GM12878 (cell line): ENCODE results near the gene NR1I3. TPM values are rescaled to one million over a fixed set of nuclear protein-coding genes. Genes with fewer than 3 reads are reported as not detected.

Source experiments
- ATAC-seq: fragments of 200-7000 bp; cut with Tn5 transposase; 3 replicates; pipeline ENCODE4 v1.9.1; 2020; ENCODE audit warnings: mild to moderate bottlenecking, moderate library complexity
- BruUV-seq: library from RNA; stranded (reverse); fragments of 400-500 nt; replicated peaks from 2 replicates; lab custom pipeline; 2021; lab: Mats Ljungman, UMichigan
- CTCF ChIA-PET: fragments of 300-600 bp; sonication (Branson Sonifier 250); formaldehyde crosslinking; extraction: SDS; loops from one replicate; lab custom pipeline; 2021; ENCODE audit warnings: inconsistent platforms; lab: Yijun Ruan, JAX
- POLR2A ChIA-PET: fragments of 350-600 bp; formaldehyde crosslinking; extraction: SDS; loops from one replicate; lab custom pipeline; 2021; ENCODE audit warnings: inconsistent platforms; lab: Charles Lee
- RAD21 ChIA-PET: fragments of 300-600 bp; sonication (Branson Sonifier 250); formaldehyde crosslinking; loops from one replicate; lab custom pipeline; 2023; ENCODE audit warnings: antibody characterized with exemption; ENCODE audit not compliant: unreplicated experiment; lab: Charles Lee
- SMC1A ChIA-PET: fragments of 300-600 bp; sonication (Branson Sonifier 250); formaldehyde crosslinking; loops from one replicate; lab custom pipeline; 2023; ENCODE audit not compliant: unreplicated experiment, uncharacterized antibody; lab: Charles Lee
- DNase-seq: peaks from one replicate; pipeline ENCODE4 v3.0.0-alpha.2; 2011; ENCODE audit warnings: low read depth, low spot score
- FAIRE-seq: peaks from 3 replicates; lab custom pipeline; 2011; peaks lifted over from hg19 to GRCh38; lab: Jason Lieb, UNC
- H2AFZ ChIP-seq: 2 replicates; pipeline ENCODE4 v1.6.0; 2011; ENCODE audit warnings: low read depth, low read length, control low read depth; ENCODE audit not compliant: control insufficient read depth
- H3K27ac ChIP-seq: 2 replicates; pipeline ENCODE4 v1.5.1; 2011; ENCODE audit warnings: control low read depth; ENCODE audit not compliant: control insufficient read depth, insufficient read depth
- H3K27me3 ChIP-seq, 2 experiments: replicated peaks in 1 of 2; 2 replicates each; pipeline versions ENCODE4 v1.6.0 to v1.6.1; 2011; ENCODE audit warnings: low read length in 1 of 2; ENCODE audit not compliant: control insufficient read depth in 2 of 2, insufficient read depth in 2 of 2
- H3K36me3 ChIP-seq, 2 experiments: 2 replicates each; pipeline ENCODE4 v1.5.1; 2011; ENCODE audit warnings: low read length in 1 of 2; ENCODE audit not compliant: control insufficient read depth in 2 of 2, insufficient read depth in 2 of 2
- H3K4me1 ChIP-seq: 2 replicates; pipeline ENCODE4 v1.6.1; 2011; ENCODE audit warnings: mild to moderate bottlenecking, low read length, moderate library complexity, mixed read lengths; ENCODE audit not compliant: control insufficient read depth, insufficient read depth
- H3K4me2 ChIP-seq: 2 replicates; pipeline ENCODE4 v1.6.0; 2011; ENCODE audit warnings: control low read depth; ENCODE audit not compliant: control insufficient read depth, insufficient read depth
- H3K4me3 ChIP-seq: fragments of 200-600 bp; sonication (generic); 2 replicates; pipeline ENCODE4 v1.5.1; 2016
- H3K79me2 ChIP-seq: 2 replicates; pipeline ENCODE4 v1.6.0; 2011; ENCODE audit warnings: low read length; ENCODE audit not compliant: control insufficient read depth, insufficient read depth
- H3K9ac ChIP-seq: 2 replicates; pipeline ENCODE4 v1.8.0; 2011; ENCODE audit warnings: low read length, control low read depth, mixed read lengths; ENCODE audit not compliant: control insufficient read depth, insufficient read depth
- H3K9me3 ChIP-seq: replicated peaks from 3 replicates; pipeline ENCODE4 v1.5.1; 2011; ENCODE audit warnings: mild to moderate bottlenecking, low read length; ENCODE audit not compliant: control insufficient read depth, insufficient read depth
- H4K20me1 ChIP-seq: 2 replicates; pipeline ENCODE4 v1.6.0; 2011; ENCODE audit not compliant: control insufficient read depth, insufficient read depth
- BHLHE40 ChIP-seq, 2 experiments: fragments of 450-650 bp in 1 of 2; IDR thresholded peaks; 2 replicates each; pipeline ENCODE4 v1.6.1; 2011 to 2017; ENCODE audit warnings: low read depth in 2 of 2, borderline replicate concordance in 1 of 2, improper control_type of control experiment in 1 of 2, low read length in 1 of 2, mild to moderate bottlenecking in 1 of 2
- GATAD2B ChIP-seq: fragments of 450-650 bp; conservative IDR thresholded peaks from 2 replicates; pipeline ENCODE4 v1.6.1; 2017; ENCODE audit warnings: low read depth, mild to moderate bottlenecking, moderate library complexity
- SMARCA5 ChIP-seq: fragments of 450-650 bp; IDR thresholded peaks from 2 replicates; pipeline ENCODE4 v1.6.1; 2017; ENCODE audit warnings: mild to moderate bottlenecking
- SPI1 ChIP-seq: IDR thresholded peaks from 2 replicates; pipeline ENCODE4 v1.6.1; 2011; ENCODE audit warnings: low read depth, mild to moderate bottlenecking, low read length, moderate library complexity, borderline replicate concordance; ENCODE audit not compliant: insufficient read depth
- ZNF207 ChIP-seq: fragments of 450-650 bp; IDR thresholded peaks from 2 replicates; pipeline ENCODE4 v1.6.1; 2014; ENCODE audit warnings: antibody characterized with exemption, mild to moderate bottlenecking, borderline replicate concordance
- WGBS: methylation state at CpG from one replicate; pipeline ENCODE4 v1.1.6; 2016; ENCODE audit warnings: low lambda C conversion rate; ENCODE audit not compliant: insufficient replicate concordance, insufficient coverage; ENCODE audit errors: missing lambda C conversion rate; 5-methylcytosine and 5-hydroxymethylcytosine counted together
- in situ Hi-C: fragments of 300-500 bp; cut with MboI; formaldehyde crosslinking; loops from 9 replicates; pipeline ENCODE4 v1.14.3; 2018; ENCODE audit warnings: mixed read lengths
- intact Hi-C: fragments of 100-400 bp; cut with micrococcal nuclease; formaldehyde crosslinking; loops from one replicate; pipeline ENCODE4 v1.14.2; 2022; ENCODE audit not compliant: unreplicated experiment
- polyA plus RNA-seq, 11 experiments: library from polyadenylated mRNA; depleted of rRNA in 4 of 11; unstranded in 6 of 11; stranded (reverse) in 5 of 11; fragments of >200 nt; fragmentation: Nextera tagmentation in 4 of 11; fragmentation: Illumina TruSeq in 1 of 11; extraction: Ambion mirVana in 4 of 11; extraction: Trizol in 1 of 11; gene quantifications; 1 replicate in 1 of 11; 2 replicates in 10 of 11; pipeline versions ENCODE4 v1.2.1 to v1.2.3, GENCODE V29; 2011 to 2016; ENCODE audit warnings: inconsistent platforms in 2 of 11, missing spikeins in 2 of 11, low read depth in 1 of 11
- total RNA-seq, 4 experiments: library from RNA; depleted of rRNA in 3 of 4; stranded (reverse); fragments of >200 nt in 3 of 4; fragmentation: Illumina TruSeq in 1 of 4; extraction: Trizol in 1 of 4; gene quantifications; 2 replicates each; pipeline versions ENCODE4 v1.2.1 to v1.2.3, GENCODE V29; 2013 to 2021

NR1I3 gene
- total and polyA plus RNA-seq, 10 of the 15 experiments (the other 5 are each of a cell fraction or from before 2014, with no cell fraction given) = 0.13 to 0.52 (median 0.24) TPM; not detected in 7

DNA sequence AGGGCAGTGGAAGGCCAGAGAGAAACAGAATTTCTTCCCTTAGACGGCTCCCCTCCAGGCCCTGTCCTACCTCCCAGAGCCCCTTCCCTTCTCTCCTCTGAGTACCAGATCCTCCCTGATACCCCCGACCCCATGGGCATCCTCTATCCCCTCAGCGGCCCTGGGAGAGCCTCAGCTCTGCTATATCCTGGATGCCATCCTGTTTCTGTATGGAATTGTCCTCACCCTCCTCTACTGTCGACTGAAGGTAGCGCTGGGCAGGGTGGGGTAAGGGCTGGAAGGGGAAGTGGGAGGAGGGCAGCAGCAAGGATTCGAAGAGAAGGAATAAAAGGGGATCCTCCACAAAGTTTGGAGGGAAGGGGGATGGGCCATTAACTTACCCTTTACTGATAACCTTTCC, 20.2 kb downstream of the NR1I3 start:
- 52% methylated on average over 5 of the region's 6 CpGs for WGBS
- no peaks in the 10 kb centered on the region for H3K79me2 ChIP-seq
- TF ChIP-seq ZNF207 (no peak), SPI1 (peak; percentile 7; the same call in 1 of the 2 replicates), SMARCA5 (peak; percentile 30; the same call in 1 of the 2 replicates), BHLHE40 (IDR thresholded peaks at IDR 0.05; ENCODE audit: borderline replicate concordance in 1 of 2, low read depth in 2 of 2, low read length in 1 of 2) (no peak), GATAD2B (0 out of 2 replicates have a peak, but pooled peaks have one; percentile 11)
- TF ChIP-seq, all 136 proteins: peak for 3
- no TSS peak for BruUV-seq
- intact Hi-C loops (no loop called here), in situ Hi-C loops (no loop called here)
- RAD21 ChIA-PET = interaction anchor here (0.7 to 3.1 kb wide), 6 partner anchors 8 to 161 kb away, joined by 3 to 18 read pairs (median 5); partner anchors contain the start of gene TOMM40L
- Histone ChIP-seq H3K27ac (no peak overlapping the region), H3K4me2 (peak overlapping the region; percentile 63; the same call in 1 of the 2 replicates), H4K20me1 (no peaks in the 10 kb centered on the region), H3K9me3 (no peaks in the 10 kb centered on the region), H3K4me3 (no peak overlapping the region; the same call in 1 of the 2 replicates), H3K36me3 (peaks cover 2 to 13% of the 10 kb centered on the region in 2 experiments), H3K27me3 (no peaks in the 10 kb centered on the region), H3K9ac (no peak overlapping the region), H2AFZ (no peak overlapping the region), H3K4me1 (peaks cover 21% of the 10 kb centered on the region)
- CTCF ChIA-PET = interaction anchor here (0.9 to 17.1 kb wide), 8 partner anchors 8 to 165 kb away, joined by 3 to 385 read pairs (median 16); partner anchors contain the start of genes ARHGAP30, NDUFS2 and TOMM40L
- DNase-seq = no peak
- SMC1A ChIA-PET = interaction anchor here (0.6 to 3.6 kb wide), 12 partner anchors 9 to 204 kb away, joined by 3 to 33 read pairs (median 4); partner anchors contain the start of genes CFAP126, NDUFS2 and TOMM40L
- POLR2A ChIA-PET = interaction anchor here (0.7 to 5.7 kb wide), 2 partner anchors 15 to 18 kb away, joined by 5 to 24 read pairs; partner anchors contain the start of gene NDUFS2
- no peak for FAIRE-seq
- ATAC-seq = peak; percentile 16; the same call in 1 of the 3 replicates
